ENCODE measurements around the gene TOR1AIP2. TPM values are rescaled to one million over a fixed set of nuclear protein-coding genes. Genes with fewer than 3 reads are reported as not detected.
A peak's percentile ranks its signal among the peaks of the same experiment; 100 is the strongest.

Gene TOR1AIP2
- total and polyA plus RNA-seq, 7 experiments from 2014 or later, result 9.5 to 64.9 (median 57.5) TPM

DNA sequence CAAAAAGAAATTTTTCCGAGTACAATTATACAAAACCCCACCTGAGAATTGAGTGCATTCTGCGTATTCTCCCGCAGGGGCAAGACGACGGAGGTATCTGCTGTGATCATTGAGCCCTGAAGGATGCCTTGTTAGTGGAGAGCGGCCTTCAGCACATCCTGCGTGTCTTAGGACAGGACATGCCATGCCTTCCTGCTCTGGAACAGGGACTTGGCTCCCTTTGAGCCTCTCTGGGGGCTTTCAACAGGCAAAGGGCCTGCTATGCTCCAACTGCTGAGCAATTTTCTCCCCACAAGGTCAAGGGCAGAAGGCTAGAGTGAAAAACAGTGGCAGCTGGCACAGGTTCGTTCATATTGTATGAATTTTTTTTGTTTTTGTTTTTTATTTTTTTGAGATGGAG, 52.4 kb downstream of the TOR1AIP2 start:
- Histone ChIP-seq H3K4me1 (ENCODE audit: control insufficient read depth in 2 of 2, insufficient read depth in 2 of 2, low read length in 2 of 2) (peaks cover 0 to 6% of the 10 kb centered on the region in 2 donors), H3K4me3 (ENCODE audit: low read length) (no peak overlapping the region), H3K36me3 (ENCODE audit: control insufficient read depth in 2 of 3, insufficient read depth in 3 of 3, low read length in 3 of 3) (no peaks in the 10 kb centered on the region), H3K9me3 (ENCODE audit: control insufficient read depth in 2 of 3, low read length in 3 of 3) (no peaks in the 10 kb centered on the region), H3K27ac (ENCODE audit: low read depth, low read length) (no peak overlapping the region), H3K27me3 (ENCODE audit: control insufficient read depth in 2 of 2, insufficient read depth in 2 of 2, low read length in 2 of 2) (no peaks in the 10 kb centered on the region)
- ATAC-seq (no peak), DNase-seq (no peak)
- Mint-ChIP-seq H3K4me3 (no peak overlapping the region), H3K4me1 (peaks cover 0 to 16% (median 8%) of the 10 kb centered on the region in 7 donors), H3K27me3 (peaks cover 0 to 3% (median 0%) of the 10 kb centered on the region in 5 donors), H3K9me3 (no peaks in the 10 kb centered on the region), H3K27ac (peak overlapping the region in 1 of 9 donors; percentile 69), H3K36me3 (no peaks in the 10 kb centered on the region)
- ChIA-PET POLR2A (no interaction called here), CTCF (no interaction called here)
- intact Hi-C loops (cut with micrococcal nuclease), result no loop called here

DNA sequence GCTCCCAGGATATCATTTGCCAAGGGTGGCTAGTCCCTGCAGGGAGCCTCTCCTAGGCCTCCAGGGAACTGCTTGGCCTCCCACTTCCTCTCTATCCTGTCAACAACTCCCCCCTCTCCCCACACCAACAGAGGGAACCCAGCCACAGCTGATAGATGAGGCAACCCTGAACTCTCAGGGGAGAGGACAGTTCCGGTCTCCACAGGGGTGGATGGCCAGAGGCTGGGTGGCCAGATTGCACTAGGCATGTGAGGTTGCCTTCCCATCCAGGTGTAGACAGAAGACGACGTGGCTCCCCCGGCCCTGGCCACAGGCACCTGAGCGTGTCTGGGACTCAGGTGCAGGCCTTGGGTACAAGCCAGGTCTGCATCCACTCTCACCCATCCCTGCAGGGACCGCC, 53.3 kb downstream of the TOR1AIP2 start:
- Histone ChIP-seq H3K4me1 (ENCODE audit: control insufficient read depth in 2 of 2, insufficient read depth in 2 of 2, low read length in 2 of 2) (no peaks in the 10 kb centered on the region), H3K36me3 (ENCODE audit: control insufficient read depth in 2 of 3, insufficient read depth in 3 of 3, low read length in 3 of 3) (no peaks in the 10 kb centered on the region), H3K9me3 (ENCODE audit: control insufficient read depth in 2 of 3, low read length in 3 of 3) (no peaks in the 10 kb centered on the region), H3K27me3 (ENCODE audit: control insufficient read depth in 2 of 2, insufficient read depth in 2 of 2, low read length in 2 of 2) (no peaks in the 10 kb centered on the region), H3K27ac (ENCODE audit: low read depth, low read length) (no peak overlapping the region), H3K4me3 (ENCODE audit: low read length) (no peak overlapping the region)
- Mint-ChIP-seq H3K27ac (peak overlapping the region in 1 of 9 donors; percentile 55), H3K9me3 (no peaks in the 10 kb centered on the region), H3K4me1 (peaks cover 0 to 8% (median 3%) of the 10 kb centered on the region in 7 donors), H3K27me3 (peaks cover 0 to 3% (median 0%) of the 10 kb centered on the region in 5 donors), H3K36me3 (no peaks in the 10 kb centered on the region), H3K4me3 (no peak overlapping the region)
- ATAC-seq (peak; percentile 32), DNase-seq (no peak)
- POLR2A ChIA-PET, result interaction anchor here (1.8 kb wide), 1 partner anchor 9 kb away, joined by 9 read pairs; no protein-coding TSS in a partner anchor
- CTCF ChIA-PET, result interaction anchor here (1.8 to 3.2 kb wide), 2 partner anchors 10 to 14 kb away, joined by 7 to 16 read pairs; no protein-coding TSS in a partner anchor
- intact Hi-C loops (cut with micrococcal nuclease), result no loop called here

DNA sequence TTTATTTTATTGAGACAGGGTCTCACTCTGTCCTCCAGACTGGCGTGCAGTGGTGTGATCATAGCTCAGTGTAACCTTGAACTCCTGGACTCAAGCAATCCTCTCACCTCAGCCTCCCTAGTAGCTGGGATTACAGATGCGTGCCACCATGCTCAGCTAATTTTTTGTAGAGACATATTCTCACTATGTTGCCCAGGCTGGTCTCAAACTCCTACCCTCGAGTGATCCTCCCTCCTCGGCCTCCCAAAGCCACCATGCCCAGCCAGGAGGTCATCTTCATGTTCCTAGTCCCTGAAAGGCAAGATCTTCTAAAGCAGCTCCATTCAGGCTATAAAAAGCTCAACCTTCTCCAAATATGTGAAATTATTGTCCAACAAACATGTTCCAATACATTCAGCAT, 53.9 kb downstream of the TOR1AIP2 start:
- Histone ChIP-seq H3K9me3 (ENCODE audit: control insufficient read depth in 2 of 3, low read length in 3 of 3) (no peaks in the 10 kb centered on the region), H3K36me3 (ENCODE audit: control insufficient read depth in 2 of 3, insufficient read depth in 3 of 3, low read length in 3 of 3) (no peaks in the 10 kb centered on the region), H3K4me3 (ENCODE audit: low read length) (no peak overlapping the region), H3K4me1 (ENCODE audit: control insufficient read depth in 2 of 2, insufficient read depth in 2 of 2, low read length in 2 of 2) (no peaks in the 10 kb centered on the region), H3K27ac (ENCODE audit: low read depth, low read length) (no peak overlapping the region), H3K27me3 (ENCODE audit: control insufficient read depth in 2 of 2, insufficient read depth in 2 of 2, low read length in 2 of 2) (no peaks in the 10 kb centered on the region)
- ChIA-PET POLR2A (interaction anchor here (1.8 to 3.4 kb wide), 2 partner anchors 8 to 9 kb away, joined by 9 to 13 read pairs; no protein-coding TSS in a partner anchor), CTCF (interaction anchor here (1.4 to 3.2 kb wide), 3 partner anchors 8 to 13 kb away, joined by 3 to 16 read pairs (median 7); no protein-coding TSS in a partner anchor)
- ATAC-seq, result no peak
- Mint-ChIP-seq H3K9me3 (no peaks in the 10 kb centered on the region), H3K4me3 (no peak overlapping the region), H3K27ac (peak overlapping the region in 1 of 9 donors; percentile 41), H3K4me1 (peaks cover 0 to 7% (median 3%) of the 10 kb centered on the region in 7 donors), H3K36me3 (no peaks in the 10 kb centered on the region), H3K27me3 (peaks cover 0 to 3% (median 0%) of the 10 kb centered on the region in 5 donors)
- intact Hi-C loops (cut with micrococcal nuclease), result no loop called here
- no peak for DNase-seq

DNA sequence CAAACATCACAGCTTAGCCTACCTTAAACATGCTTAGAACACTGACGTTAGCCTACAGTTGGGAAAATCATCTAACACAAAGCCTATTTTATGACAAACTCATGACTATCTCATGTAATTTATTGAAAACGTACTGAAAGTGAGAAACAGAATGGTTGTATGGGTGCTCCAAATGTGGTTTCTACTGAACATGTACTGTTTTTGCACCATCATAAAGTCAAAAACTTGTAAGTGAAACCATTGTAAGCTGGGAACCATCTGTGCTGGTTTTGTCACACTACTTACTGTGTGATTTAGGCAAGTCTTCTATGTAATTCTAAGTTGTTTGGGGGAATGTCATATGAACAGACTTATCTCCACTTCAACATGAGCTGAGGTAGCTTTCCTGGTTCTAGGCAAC, 55.5 kb downstream of the TOR1AIP2 start:
- H3K27ac ChIP-seq (ENCODE audit: low read depth, low read length), result no peak overlapping the region
- peak overlapping the region in 1 of 9 donors; percentile 42 for H3K27ac Mint-ChIP-seq
- no peaks in the 10 kb centered on the region for H3K36me3 ChIP-seq (ENCODE audit: control insufficient read depth in 2 of 3, insufficient read depth in 3 of 3, low read length in 3 of 3)
- ATAC-seq, result no peak
- H3K9me3 Mint-ChIP-seq, result no peaks in the 10 kb centered on the region
- CTCF ChIA-PET, result interaction anchor here (3.2 to 17.1 kb wide), 2 partner anchors 12 to 115 kb away, joined by 7 to 376 read pairs; no protein-coding TSS in a partner anchor
- no peak overlapping the region for H3K4me3 Mint-ChIP-seq
- POLR2A ChIA-PET, result interaction anchor here (1.4 to 3.4 kb wide), 2 partner anchors 10 to 60 kb away, joined by 4 to 13 read pairs; partner anchors contain the start of gene TOR1AIP1
- H3K27me3 Mint-ChIP-seq, result peaks cover 0 to 3% (median 0%) of the 10 kb centered on the region in 5 donors
- DNase-seq, result no peak
- peaks cover 0 to 7% (median 3%) of the 10 kb centered on the region in 7 donors for H3K4me1 Mint-ChIP-seq
- H3K36me3 Mint-ChIP-seq, result no peaks in the 10 kb centered on the region
- H3K4me1 ChIP-seq (ENCODE audit: control insufficient read depth in 2 of 2, insufficient read depth in 2 of 2, low read length in 2 of 2), result no peaks in the 10 kb centered on the region
- H3K27me3 ChIP-seq (ENCODE audit: control insufficient read depth in 2 of 2, insufficient read depth in 2 of 2, low read length in 2 of 2), result no peaks in the 10 kb centered on the region
- H3K4me3 ChIP-seq (ENCODE audit: low read length), result no peak overlapping the region
- no peaks in the 10 kb centered on the region for H3K9me3 ChIP-seq (ENCODE audit: control insufficient read depth in 2 of 3, low read length in 3 of 3)
- intact Hi-C loops (cut with micrococcal nuclease), result no loop called here

DNA sequence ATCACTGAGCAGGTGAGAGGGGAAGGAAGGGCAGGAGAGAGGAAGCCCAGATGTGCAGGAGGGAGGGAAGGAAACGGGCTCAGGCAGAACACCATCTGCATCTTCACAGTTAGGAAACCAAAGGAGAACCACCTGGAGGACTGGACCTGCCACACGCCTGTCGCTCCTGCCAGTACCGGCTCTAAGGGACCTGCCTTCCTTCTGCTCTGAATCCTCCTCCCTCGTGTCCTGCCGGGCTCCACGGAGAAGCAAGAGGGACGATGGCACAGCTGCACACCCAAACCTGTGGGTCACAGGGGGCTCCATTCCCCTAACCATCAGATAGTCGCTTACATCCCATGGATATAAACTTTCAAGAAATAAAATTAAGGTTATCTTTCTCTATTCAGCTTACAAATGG, 56.1 kb downstream of the TOR1AIP2 start:
- POLR2A ChIA-PET, result interaction anchor here (1.4 to 3.4 kb wide), 2 partner anchors 11 to 61 kb away, joined by 4 to 13 read pairs; partner anchors contain the start of gene TOR1AIP1
- no peak overlapping the region for H3K27ac Mint-ChIP-seq
- no peak overlapping the region for H3K4me3 Mint-ChIP-seq
- H3K27me3 Mint-ChIP-seq, result peaks cover 0 to 3% (median 0%) of the 10 kb centered on the region in 5 donors
- no peaks in the 10 kb centered on the region for H3K36me3 ChIP-seq (ENCODE audit: control insufficient read depth in 2 of 3, insufficient read depth in 3 of 3, low read length in 3 of 3)
- no peaks in the 10 kb centered on the region for H3K36me3 Mint-ChIP-seq
- CTCF ChIA-PET, result interaction anchor here (3.2 to 17.1 kb wide), 2 partner anchors 11 to 115 kb away, joined by 7 to 376 read pairs; no protein-coding TSS in a partner anchor
- no peak overlapping the region for H3K4me3 ChIP-seq (ENCODE audit: low read length)
- H3K27me3 ChIP-seq (ENCODE audit: control insufficient read depth in 2 of 2, insufficient read depth in 2 of 2, low read length in 2 of 2), result no peaks in the 10 kb centered on the region
- H3K27ac ChIP-seq (ENCODE audit: low read depth, low read length), result no peak overlapping the region
- H3K4me1 Mint-ChIP-seq, result peaks cover 0 to 7% (median 3%) of the 10 kb centered on the region in 7 donors
- no peaks in the 10 kb centered on the region for H3K4me1 ChIP-seq (ENCODE audit: control insufficient read depth in 2 of 2, insufficient read depth in 2 of 2, low read length in 2 of 2)
- H3K9me3 ChIP-seq (ENCODE audit: control insufficient read depth in 2 of 3, low read length in 3 of 3), result no peaks in the 10 kb centered on the region
- ATAC-seq (no peak), DNase-seq (no peak)
- intact Hi-C loops (cut with micrococcal nuclease), result no loop called here
- no peaks in the 10 kb centered on the region for H3K9me3 Mint-ChIP-seq

DNA sequence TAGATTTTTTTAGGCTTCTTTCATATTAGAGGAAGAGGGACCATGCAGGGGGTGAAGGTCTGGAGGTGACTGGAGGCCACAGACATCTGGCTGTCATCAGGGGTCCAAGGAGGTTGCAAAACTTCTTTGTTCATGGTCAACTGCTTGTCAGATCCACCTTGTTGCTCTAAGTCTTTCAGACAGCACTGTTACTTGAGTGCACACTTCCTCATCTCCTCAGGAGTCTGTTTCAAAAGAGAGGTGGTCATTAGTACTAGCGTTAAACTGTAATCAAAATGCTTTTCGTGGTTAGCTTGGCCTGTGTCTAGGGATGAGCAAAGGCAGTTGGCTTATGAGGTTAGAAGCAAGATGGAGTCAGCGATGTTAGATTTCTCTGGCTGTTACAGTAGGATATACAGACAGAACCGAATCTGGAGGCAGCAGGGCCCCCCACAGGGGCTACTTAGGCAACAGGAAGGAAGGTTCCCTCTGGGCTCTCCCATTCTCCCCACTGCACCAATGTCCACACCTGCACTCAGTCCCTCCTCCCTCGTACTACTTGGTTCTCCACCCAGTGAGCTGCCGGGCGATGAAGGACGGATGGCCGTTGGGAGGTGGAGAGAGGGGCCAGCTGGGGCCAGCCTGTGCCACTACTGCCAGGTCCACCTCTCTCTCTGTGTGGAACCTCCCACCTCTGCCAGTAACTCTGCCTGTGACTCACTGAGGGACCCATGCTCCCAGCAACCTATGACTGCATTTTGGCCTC, 57.2 kb downstream of the TOR1AIP2 start:
- H3K9me3 Mint-ChIP-seq, result no peaks in the 10 kb centered on the region
- Histone ChIP-seq H3K27ac (ENCODE audit: low read depth, low read length) (no peak overlapping the region), H3K9me3 (ENCODE audit: control insufficient read depth in 2 of 3, low read length in 3 of 3) (no peaks in the 10 kb centered on the region), H3K27me3 (ENCODE audit: control insufficient read depth in 2 of 2, insufficient read depth in 2 of 2, low read length in 2 of 2) (no peaks in the 10 kb centered on the region), H3K4me1 (ENCODE audit: control insufficient read depth in 2 of 2, insufficient read depth in 2 of 2, low read length in 2 of 2) (no peaks in the 10 kb centered on the region), H3K36me3 (ENCODE audit: control insufficient read depth in 2 of 3, insufficient read depth in 3 of 3, low read length in 3 of 3) (no peaks in the 10 kb centered on the region), H3K4me3 (ENCODE audit: low read length) (no peak overlapping the region)
- H3K4me3 Mint-ChIP-seq, result no peak overlapping the region
- H3K36me3 Mint-ChIP-seq, result no peaks in the 10 kb centered on the region
- POLR2A ChIA-PET, result interaction anchor here (0.6 to 6.3 kb wide), 4 partner anchors 8 to 62 kb away, joined by 3 to 66 read pairs (median 8); partner anchors contain the start of gene TOR1AIP1
- H3K27ac Mint-ChIP-seq, result no peak overlapping the region
- peaks cover 0 to 11% (median 0%) of the 10 kb centered on the region in 5 donors for H3K27me3 Mint-ChIP-seq
- CTCF ChIA-PET, result interaction anchor here (2.6 to 17.1 kb wide), 2 partner anchors 11 to 114 kb away, joined by 16 to 376 read pairs; no protein-coding TSS in a partner anchor
- no peak for DNase-seq
- no peak for ATAC-seq
- H3K4me1 Mint-ChIP-seq, result peaks cover 5 to 14% (median 10%) of the 10 kb centered on the region in 7 donors
- intact Hi-C loops (cut with micrococcal nuclease), result no loop called here

All from naive thymus-derived CD4-positive, alpha-beta T cell (primary cell).